ENCODE data around the gene LIMCH1.

The LIMCH1 gene

GRCh38 chr4:41530741-41531140, 7.2 kb upstream of the LIMCH1 start:
- no peak for DNase-seq

- no peak for DNase-seq
These were observed 5.6 kb upstream of the LIMCH1 start for GRCh38 chr4:41532336-41532735.

GRCh38 chr4:41532882-41533281, 5.1 kb upstream of the LIMCH1 start:
- no peak for DNase-seq

- no peak for DNase-seq
These were observed 4.3 kb upstream of the LIMCH1 start for GRCh38 chr4:41533680-41534079.

DNA sequence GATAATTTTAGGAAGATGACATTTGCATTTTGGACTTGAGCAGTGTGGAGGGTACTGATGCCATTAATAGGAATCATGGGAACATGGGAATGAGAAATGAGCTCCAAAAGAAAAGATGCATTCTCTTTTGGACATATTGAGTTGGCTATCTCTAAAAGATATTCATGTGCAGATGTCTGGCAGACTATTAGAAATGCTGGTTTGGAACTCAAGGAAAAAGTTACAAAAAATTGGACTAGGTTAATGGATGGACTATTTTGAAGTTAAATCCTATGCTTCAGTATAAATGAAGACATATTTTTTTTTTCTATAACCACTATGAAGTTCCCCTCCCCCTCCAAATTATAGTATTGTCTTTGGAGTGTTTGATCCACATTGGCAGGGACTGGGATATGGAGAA, 3.6 kb upstream of the LIMCH1 start:
- no peak for DNase-seq

GRCh38 chr4:41535911-41536371, 2.0 kb upstream of the LIMCH1 start:
- DNase-seq: no peak

GRCh38 chr4:41537292-41537890, 566 bp upstream of the LIMCH1 start:
- no peak for DNase-seq

DNA sequence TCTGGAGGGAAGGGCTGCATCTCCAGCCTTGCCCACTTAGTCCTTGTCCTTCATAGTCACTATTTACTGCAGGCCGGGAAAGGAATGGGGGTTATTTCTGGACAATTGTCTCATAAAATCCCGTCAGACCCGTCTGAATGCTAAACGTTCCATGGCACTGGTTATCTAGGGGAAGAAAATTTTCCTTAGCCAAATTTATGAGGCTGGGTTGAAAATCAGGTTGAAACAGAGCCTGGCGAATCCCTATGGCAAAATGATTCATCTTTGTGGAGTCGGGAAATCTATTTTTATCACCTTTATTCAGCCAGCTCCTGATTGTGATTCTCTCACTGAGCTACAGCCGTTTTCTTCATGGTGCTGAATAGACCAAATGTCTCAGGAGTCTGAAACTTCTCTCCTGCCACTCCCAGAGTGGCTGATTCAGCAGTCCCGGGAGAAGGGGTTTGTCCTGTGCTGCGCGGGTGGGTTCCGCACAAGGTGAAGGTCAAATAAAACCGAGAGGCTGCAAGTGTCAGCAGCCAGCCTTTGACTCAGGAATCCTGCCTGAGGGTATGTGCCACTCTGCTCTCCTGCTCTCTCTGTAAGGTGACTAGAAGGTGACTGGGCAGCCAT, 1.0 kb downstream of the LIMCH1 start:
- DNase-seq: no peak

DNA sequence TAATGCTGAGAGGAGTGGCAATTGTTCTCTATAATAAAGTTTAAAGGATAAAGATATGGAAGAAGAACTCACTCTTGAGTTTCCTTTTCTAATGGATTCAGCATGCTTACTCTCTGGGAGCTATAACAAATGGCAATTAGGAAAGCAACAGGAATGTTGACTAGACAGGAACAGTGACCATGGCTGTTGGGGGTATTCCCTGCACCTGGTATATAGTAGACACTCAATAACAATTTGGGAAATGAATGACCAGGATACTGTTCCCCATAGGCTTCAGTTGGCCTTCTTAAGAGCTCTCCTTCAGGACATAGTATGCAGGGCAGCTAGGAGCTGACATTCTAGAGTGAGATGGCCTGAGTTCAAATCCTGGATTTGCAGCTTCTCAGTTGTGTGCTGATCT, 1.8 kb downstream of the LIMCH1 start:
- no peak for DNase-seq

- DNase-seq: no peak
These were observed 2.7 kb downstream of the LIMCH1 start for GRCh38 chr4:41540687-41541086.

GRCh38 chr4:41541687-41542094, 3.7 kb downstream of the LIMCH1 start:
- DNase-seq: no peak

DNA sequence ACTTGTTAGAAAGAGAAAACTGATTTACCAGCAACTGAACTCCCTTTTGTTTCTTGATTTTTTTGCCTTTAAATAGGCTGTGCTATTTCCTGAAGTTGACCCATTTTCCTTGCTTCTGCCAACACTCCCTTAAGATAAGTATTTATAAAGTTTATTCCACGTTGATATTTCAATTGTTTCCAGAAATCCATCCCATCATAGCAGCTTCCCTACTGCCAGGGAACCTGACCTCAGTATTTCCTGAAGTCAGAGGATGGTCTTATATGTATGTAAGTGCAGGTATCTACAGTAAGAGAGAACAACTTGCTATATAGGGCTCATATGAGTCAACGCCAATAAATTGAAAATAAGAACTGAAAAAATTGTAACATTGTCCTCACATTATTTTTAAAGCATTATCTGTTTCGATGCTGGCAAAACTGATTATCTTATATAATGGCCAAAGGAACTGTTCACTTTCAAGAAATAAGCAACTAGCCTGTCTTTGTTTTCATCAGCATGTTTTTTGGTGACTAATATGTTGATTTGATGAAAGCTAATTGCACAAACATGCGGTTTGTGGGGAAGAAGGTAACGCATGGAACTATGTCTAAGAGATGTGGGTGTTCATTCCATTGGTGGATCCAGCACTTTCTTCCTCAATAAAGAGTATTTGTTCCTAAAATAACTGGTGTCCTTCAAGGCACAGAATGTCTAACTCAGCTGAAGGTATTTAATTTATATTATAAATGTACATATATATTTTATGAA, 4.7 kb downstream of the LIMCH1 start:
- DNase-seq: no peak

- no peak for DNase-seq
These were observed 7.3 kb downstream of the LIMCH1 start for GRCh38 chr4:41545238-41545637.

DNA sequence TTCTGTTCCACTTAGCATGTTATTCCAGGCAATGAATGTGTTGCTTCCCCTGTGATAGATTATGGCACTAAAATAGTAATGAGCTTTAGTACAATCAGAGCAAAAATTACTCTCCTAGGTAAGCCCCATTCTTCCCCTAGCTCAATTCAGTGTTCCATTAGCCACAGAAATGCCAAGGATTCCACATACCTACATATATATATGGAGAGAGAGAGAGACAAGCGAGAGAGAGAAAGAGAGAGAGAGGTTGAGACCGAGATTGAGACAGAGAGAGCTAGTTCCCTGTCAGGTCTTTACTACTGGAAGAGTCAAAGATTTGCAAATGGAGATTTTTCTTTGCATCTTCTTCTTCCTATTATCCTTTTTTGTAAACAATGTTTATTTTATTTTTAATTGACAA, 8.7 kb downstream of the LIMCH1 start:
- no peak for DNase-seq

GRCh38 chr4:41548305-41548880, 10.4 kb downstream of the LIMCH1 start:
- no peak for DNase-seq

DNA sequence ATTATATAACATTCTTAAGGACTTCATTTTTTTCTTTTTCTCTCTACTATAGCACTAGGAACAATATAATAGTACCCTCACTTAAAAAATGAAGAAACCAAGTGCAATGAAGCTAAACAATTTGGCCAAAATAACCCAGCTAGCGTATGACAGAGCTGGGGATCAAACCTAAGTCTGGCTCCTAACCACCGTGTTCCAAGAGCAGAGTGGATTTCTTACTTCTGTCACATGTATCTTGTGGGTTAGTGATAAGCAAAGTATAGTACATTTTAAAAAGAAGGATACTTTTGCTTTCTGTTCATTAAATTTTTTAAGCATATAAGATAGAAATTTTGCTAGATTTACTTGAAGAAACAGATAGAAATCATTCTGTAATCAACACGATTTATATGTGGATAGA, 11.5 kb downstream of the LIMCH1 start:
- no peak for DNase-seq

- no peak for DNase-seq
These were observed 12.4 kb downstream of the LIMCH1 start for GRCh38 chr4:41550308-41550707.

DNA sequence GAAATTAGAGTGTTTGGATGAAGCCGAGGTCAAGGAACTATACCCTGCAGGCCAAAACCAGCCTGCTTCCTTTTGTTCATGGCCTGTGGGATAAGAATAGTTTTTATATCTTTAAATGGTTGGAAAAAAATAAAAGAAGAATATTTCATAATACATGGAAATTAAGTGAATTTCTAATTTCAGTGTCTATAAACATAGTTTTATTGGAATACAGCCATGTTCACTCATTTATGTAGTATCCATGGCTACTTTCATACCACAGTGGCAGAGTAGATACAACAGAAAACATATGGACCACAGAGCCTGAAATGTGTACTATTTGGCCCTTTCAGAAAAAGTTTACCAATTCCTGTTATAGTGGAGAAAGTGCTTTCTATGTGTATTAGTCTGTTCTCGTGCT, 13.6 kb downstream of the LIMCH1 start:
- DNase-seq: no peak

DNA sequence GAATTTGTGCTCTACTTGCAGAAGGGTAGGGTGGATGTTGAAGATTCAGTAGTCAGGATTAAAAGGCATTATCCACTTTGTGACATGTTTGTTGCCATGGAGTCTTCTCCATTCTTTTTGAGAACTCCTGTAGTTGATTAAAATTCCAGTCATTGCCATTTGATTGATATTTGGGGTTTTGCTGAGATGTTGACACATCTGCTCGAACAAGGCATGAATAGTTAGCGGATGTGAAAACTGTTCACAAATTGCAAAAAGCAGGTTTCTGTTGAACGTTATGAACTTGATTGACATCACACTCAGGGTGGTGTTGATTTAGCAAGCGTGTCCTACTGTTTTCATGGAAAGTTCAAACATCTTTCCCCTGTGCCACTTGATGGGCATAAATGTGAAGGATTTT, 16.9 kb downstream of the LIMCH1 start:
- no peak for DNase-seq

GRCh38 chr4:41556526-41556925, 18.6 kb downstream of the LIMCH1 start:
- no peak for DNase-seq

GRCh38 chr4:41559940-41560516, 22.1 kb downstream of the LIMCH1 start:
- no peak for DNase-seq

DNA sequence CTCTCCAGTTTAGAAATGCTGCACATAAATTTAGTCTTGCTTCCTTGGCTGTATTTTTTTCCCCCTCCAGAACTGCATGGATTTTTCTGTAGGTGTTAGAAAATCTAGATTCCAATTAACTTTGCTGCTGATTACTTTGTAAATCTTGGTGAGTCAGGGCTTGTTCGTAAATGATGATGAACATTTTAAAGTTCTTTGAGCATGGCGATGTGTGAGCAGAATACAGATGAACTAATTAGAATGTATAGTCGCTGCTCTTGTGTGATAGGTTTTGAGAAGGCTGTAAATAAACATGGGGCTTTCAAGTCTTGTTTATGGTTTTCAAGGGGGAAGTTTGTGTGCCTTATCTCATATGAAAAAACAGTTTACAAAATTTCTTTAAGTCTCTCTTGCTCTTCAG, 23.3 kb downstream of the LIMCH1 start:
- no peak for DNase-seq

DNA sequence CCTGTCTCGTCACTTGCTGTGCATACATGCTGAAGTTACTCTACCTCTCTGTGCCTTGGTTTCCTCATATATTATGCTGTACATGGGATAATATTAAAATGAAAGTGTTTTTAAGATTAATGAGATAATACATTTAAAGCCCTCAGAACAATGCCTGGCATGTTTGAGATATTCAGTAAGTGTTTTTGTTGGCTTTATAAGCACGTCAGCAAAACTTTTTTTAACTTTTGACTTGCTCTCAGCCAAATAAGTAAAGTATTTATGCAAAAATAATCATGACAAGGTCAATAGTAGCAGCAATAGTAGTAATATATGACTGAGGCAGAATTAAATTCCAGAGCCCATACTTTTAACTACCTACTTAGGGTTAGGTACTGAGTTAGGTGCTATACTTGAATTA, 29.2 kb downstream of the LIMCH1 start:
- no peak for DNase-seq

- DNase-seq: no peak
These were observed 30.4 kb downstream of the LIMCH1 start for GRCh38 chr4:41568363-41568762.
